SHP77 treated with DMSO at 0.1 percent for 48 hours (cell line): Measurements from ENCODE around the gene TOMM22.
"Not testable (repeated sequence)": the region's sequence is repeated elsewhere in the genome, so short reads cannot be mapped to it uniquely, and the experiment has no call there.

Source experiments
- DNase-seq: peaks from one replicate; lab custom pipeline; 2025; lab: John Stamatoyannopoulos, UW

Gene TOMM22

GRCh38 chr22:38681582-38682335, at the start of gene TOMM22:
Gene TOMM22, plus strand, starts transcription at chr22:38681957. Its CDS starts 22 bp downstream, at chr22:38681979.
- DNase-seq: peak; percentile 70

- DNase-seq: no peak
Observed at GRCh38 chr22:38632528-38632927, 49.2 kb upstream of the TOMM22 start.

- no peak for DNase-seq
Observed at GRCh38 chr22:38638216-38638615, 43.5 kb upstream of the TOMM22 start.

- no peak for DNase-seq
Observed at GRCh38 chr22:38638728-38639127, 43.0 kb upstream of the TOMM22 start.

GRCh38 chr22:38641476-38642040, 40.2 kb upstream of the TOMM22 start:
- DNase-seq: no peak

- not testable (repeated sequence) for DNase-seq
Observed at GRCh38 chr22:38644245-38644644, 37.5 kb upstream of the TOMM22 start.

- no peak for DNase-seq
Observed at GRCh38 chr22:38645430-38645829, 36.3 kb upstream of the TOMM22 start.

- DNase-seq: no peak
Observed at GRCh38 chr22:38649841-38650522, 31.8 kb upstream of the TOMM22 start.

GRCh38 chr22:38652859-38653258, 28.9 kb upstream of the TOMM22 start:
- DNase-seq: no peak

GRCh38 chr22:38653741-38654140, 28.0 kb upstream of the TOMM22 start:
- no peak for DNase-seq

- peak; percentile 54 for DNase-seq
Observed at GRCh38 chr22:38655519-38656255, 26.1 kb upstream of the TOMM22 start.

GRCh38 chr22:38656256-38657044, 25.3 kb upstream of the TOMM22 start, which contains the start of the genes CBY1 and FAM227A:
Gene CBY1, plus strand, starts transcription at chr22:38656638. Its CDS starts 11,417 bp downstream, at chr22:38668055.
Gene FAM227A, minus strand, starts transcription at chr22:38656392. Its CDS starts 6,224 bp downstream, at chr22:38650168.
- peak; percentile 71 for DNase-seq

GRCh38 chr22:38657045-38657909, 24.5 kb upstream of the TOMM22 start:
- peak; percentile 6 for DNase-seq

GRCh38 chr22:38674888-38675287, 6.9 kb upstream of the TOMM22 start:
- no peak for DNase-seq

- no peak for DNase-seq
Observed at GRCh38 chr22:38675833-38676232, 5.9 kb upstream of the TOMM22 start.

- DNase-seq: no peak
Observed at GRCh38 chr22:38684895-38685294, 3.1 kb downstream of the TOMM22 start.

- DNase-seq: no peak
Observed at GRCh38 chr22:38685761-38686160, 4.0 kb downstream of the TOMM22 start.

GRCh38 chr22:38689651-38690050, 7.9 kb downstream of the TOMM22 start:
- no peak for DNase-seq

GRCh38 chr22:38694049-38694448, 12.3 kb downstream of the TOMM22 start:
- no peak for DNase-seq

GRCh38 chr22:38694940-38695339, 13.2 kb downstream of the TOMM22 start:
- no peak for DNase-seq
